Ramos (cell line): ENCODE data around the gene EEFSEC.

Experiments used
- in situ Hi-C: fragments of 300-500 bp; cut with MboI; formaldehyde crosslinking; loops from one replicate; pipeline ENCODE4 v1.14.3; 2022; ENCODE audit warnings: low sequenced_read_pairs; ENCODE audit not compliant: unreplicated experiment

EEFSEC gene

DNA sequence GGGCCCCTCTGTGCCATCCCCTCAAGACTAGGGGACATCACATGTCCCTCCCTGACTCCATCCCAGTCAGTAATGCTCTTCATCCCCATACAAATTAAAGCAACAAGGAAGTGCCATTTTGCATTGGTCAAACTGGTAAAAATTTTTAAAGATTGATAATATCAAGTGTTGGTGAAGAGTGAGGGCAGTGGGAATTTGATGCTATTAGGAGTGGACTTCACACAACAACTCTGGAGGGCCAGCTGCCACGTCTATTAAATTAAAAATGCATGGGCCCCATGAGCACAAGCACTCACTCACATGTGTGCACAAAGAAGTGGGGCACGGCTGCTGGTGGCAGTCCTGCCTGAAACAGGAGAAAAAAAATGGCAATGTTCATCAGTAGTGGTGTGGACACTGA lies 265.6 kb downstream of the EEFSEC start:
- in situ Hi-C loops = no loop called here

GRCh38 chr3:128419311-128419710 lies 266.0 kb downstream of the EEFSEC start:
- in situ Hi-C loops = no loop called here

DNA sequence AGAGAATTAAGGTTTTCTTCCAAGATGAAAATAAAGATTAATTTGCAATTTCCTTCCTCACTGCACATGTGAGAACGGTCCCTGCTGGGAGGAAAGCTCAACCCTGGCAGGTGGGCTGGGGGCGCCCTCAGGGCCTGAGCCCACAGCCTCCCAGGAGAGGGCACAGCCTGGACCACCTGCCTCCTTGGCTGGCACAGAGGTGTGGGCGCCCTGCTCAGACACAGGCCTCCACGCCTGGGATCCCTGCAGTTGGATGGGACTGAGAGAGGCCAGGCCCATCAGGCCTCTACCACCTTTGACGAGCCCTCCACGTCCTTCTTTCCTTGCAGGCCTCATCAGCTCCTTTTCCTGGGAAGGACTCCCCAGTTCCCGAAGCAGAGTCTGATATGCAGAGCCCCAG lies 267.0 kb downstream of the EEFSEC start:
- in situ Hi-C loops = no loop called here

DNA sequence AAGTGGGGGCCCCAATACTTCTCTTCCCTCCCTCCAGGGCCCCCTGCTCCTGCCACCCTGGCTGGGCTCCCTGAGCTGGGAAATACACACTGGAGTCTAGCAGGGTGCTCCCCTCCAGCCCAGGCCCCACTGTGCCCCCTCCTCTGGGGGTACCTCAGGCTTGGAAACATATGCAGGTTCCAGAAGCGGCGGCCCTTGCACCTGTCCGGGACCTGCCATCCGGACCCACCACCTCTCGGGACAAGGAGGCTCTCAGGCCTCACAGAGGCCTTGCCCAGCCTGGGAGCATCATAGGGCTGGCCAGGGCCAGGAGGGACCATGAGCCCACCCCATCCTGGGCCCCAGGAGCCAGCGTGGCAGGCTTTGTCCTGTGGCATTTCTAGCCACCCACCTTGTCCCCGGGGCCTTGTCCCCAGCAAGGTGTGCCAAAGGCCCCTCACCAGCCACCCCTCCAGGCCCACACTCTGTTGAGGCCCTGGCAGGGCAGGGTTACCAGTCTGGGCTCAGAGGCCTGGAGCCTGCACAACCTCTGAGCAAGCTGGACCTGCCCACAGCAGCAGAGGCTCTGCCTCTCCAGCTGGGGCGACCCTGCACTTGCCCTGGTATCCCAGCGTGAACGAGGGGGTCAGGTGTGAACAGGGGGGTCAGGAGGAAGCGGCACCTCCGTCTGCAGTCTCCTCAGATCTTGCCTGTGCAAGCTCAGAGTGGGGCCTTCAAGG lies 267.6 kb downstream of the EEFSEC start:
- in situ Hi-C loops = no loop called here

DNA sequence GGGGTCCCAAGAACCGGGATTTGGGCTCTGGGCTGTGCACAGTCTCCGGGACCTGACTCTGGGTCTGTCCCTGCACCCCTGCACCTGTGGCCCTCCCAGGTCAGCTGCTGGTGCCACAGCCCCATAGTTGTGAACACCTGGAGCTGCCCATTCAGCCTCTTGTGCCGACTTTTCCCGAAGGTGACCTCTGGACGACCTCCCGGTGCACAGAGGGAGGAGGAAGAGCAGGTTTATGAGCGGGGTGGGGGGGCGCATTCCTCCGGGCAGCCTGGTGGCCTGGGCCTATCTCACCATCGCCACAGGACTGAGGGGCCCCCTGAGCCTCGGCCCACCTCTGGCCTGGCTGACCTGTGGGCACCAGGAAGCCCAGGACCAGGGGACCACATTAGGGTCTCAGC lies 268.2 kb downstream of the EEFSEC start:
- in situ Hi-C loops = no loop called here

DNA sequence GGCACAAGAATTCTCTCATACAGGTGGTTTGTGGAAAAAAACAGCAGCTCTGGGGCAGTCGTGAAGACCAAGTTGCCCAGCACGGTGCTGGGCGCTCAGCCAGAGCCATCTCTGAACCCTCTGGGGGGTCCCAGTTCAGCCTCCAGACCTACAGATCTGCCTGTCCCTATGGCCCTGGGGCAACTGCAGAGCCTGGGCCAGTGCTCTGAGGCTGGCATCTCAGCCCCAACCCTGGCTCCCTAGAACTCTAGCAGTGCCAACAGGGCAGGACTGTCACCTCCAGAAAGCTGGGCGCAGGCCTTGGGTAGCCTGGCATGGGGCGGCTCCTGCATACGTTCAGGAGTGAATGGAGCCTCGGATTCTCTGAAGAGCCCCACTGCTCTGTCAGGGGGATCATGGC lies 268.7 kb downstream of the EEFSEC start:
- in situ Hi-C loops = no loop called here

DNA sequence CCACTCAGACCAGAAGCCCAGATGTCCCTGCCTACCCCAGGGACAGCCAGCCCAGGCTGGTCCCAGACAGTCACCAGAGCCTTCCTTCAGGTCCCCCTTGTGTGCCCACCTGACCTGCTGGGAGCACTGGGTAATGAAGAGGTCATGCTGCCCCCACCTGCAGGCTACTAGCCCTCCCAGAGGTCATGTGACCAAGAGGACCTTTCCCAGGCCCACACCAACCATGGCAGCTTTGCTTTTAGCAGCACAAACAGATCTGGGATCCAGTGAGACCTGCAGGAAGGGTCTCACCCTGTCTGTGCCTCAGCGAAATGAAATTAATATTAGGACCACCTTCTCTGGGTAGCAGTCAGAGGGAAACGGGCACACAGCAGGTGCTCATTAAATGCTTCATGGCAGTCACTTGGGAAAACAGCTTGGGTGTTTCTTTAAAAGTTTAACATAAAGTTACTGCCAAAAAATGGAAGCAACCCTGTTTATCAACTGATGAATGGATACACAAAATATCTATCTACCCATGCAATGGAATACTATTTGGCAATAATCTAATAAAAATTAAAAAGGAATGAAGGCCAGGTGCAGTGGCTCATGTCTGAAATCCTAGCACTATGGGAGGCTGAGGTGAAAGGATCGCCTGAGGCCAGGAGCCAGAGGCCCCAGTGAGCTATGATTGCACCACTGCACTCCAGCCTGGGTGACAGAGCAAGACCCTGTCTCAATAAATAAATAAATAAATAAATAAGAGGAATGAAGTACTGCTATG lies 269.7 kb downstream of the EEFSEC start:
- in situ Hi-C loops = no loop called here

DNA sequence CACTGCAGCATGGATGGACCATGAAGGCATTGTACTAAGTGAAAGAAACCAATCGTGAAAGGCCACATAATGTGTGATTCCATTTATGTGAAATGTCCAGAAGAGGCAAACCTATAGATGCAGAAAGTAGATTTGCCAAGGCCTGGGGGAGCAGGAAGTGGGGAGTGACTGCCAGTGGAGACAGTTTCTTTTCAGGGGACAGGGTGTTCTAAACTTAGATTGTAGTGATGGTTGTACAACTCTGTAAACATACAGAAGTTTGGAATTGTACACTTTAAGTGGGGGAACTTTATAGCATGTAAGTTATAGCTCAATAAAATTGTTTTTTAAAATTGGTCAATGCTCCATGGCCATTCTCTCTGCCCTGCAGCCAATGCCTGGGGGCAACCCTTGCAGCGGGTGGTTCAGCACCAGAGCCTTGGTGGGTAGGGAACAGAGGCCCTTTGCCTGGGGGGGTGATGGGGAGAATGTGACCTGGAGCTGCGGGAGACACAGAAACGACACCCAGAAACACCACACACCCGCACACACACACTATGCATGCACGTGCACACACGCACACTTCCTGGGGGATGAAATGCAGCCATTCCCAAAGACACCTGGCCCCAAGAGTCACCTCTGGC lies 270.4 kb downstream of the EEFSEC start:
- in situ Hi-C loops = no loop called here

- in situ Hi-C loops = no loop called here
Measured at GRCh38 chr3:128424508-128425069, 271.3 kb downstream of the EEFSEC start.

- in situ Hi-C loops = no loop called here
Measured at GRCh38 chr3:128425142-128425845, 272.0 kb downstream of the EEFSEC start.

GRCh38 chr3:128425846-128426127 lies 272.5 kb downstream of the EEFSEC start:
- in situ Hi-C loops = no loop called here

DNA sequence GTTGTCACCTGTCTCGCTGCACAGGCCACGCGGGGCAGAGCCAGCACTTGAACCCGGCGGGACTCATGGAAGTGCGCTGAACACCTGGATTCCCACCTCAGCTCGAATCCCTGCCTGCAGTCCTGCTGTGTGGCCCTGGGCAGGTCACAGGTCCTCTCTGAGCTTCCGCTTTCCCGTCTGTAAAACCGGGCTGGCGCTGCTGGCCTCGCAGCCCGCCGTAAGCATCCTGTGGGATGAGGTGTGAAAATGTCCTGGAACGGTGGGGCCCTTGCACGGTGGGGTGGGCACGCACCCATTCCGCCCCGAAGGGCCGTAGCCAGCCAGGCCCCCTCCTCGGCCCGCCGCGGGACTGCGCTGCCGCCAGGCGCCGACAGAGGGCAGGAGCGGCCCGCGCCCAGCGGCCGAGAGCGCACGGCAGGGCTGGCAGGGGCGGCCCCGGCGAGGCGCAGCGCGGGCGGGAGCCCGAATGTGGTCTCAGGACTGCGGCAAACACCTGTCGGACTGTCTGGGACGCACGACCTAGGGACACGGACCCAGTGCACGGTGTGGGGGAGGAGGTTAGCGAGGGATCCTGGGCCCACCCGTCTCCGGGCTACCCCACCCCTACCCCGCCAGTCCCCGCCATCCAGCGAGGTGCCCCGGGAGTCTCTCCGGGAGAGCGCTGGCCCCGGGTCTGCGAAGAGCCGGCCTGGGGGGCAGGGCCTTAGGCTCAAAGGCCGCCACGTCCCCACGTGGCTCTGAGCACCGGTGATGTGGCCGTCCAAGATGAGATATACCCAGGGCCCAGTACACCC lies 273.0 kb downstream of the EEFSEC start:
- in situ Hi-C loops = no loop called here

DNA sequence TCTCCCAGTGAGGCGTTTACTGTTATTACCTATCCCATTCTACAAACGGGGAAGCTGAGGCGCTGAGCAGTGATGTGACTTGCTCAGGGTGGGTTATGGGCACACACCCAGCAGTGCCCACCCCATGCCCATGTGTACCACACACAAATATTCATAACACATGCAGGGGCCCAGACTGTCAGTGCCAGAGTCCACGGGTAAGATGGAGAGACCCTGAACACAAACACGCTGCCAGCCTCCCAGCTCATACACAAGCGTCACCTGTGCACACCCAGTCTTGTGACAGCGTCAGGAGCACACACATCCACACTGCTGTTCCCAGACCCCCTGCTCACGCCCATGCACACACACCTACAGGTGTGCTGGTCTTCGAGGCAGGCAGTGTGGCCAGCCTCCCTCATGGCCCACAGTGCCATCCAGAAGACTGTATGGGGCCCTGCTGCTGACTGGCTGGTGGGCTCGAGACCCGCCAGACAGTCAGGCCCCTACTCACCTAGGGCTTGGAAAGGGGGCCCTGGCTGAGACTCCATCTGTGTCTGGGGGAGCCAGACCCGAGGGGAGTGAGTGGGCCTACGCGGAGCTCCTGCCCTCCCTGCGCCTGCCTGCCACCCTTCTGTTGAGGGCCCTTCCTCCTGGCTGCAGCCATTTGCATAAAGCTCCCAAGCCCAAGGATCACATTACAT lies 274.0 kb downstream of the EEFSEC start:
- in situ Hi-C loops = no loop called here

GRCh38 chr3:128427872-128428822 lies 274.9 kb downstream of the EEFSEC start:
- in situ Hi-C loops = no loop called here

DNA sequence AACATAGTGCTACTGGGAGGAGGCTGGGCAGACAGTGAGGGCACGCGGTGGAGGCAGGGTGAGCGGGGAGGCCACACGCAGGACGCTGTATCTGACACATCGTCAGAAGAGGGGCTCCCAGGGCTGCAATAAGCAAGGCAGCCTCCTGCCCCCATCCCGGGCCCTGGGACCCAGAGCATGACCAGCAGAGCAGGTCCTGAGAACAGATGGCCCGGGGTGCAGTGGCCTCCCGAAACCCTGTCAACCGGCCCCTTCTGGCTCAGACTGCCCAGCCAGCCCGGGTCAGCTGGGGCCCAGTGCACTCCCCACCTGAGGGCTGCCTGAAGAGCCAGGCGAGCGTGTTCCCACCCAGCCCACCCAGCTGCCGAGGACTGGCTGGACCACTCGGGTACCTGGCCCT lies 276.0 kb downstream of the EEFSEC start:
- in situ Hi-C loops = no loop called here

DNA sequence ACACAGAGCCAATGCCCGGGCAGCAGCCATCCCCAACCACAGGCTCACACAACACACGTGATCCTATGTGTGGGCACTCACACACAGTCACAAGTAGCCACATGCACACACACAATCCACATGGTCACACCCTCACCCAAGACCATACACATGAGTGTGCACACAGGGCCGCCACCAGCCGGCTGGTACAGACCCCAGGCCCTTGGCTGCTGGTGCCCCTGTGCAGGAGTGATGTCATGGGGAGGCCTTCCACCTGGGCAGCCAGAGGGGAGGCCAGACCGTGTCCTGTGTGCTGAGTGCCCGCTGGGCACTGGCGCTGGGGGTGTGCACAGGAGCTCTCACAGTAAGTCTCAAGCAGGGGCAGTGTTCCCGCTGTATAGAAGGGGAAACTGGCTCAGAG lies 276.5 kb downstream of the EEFSEC start:
- in situ Hi-C loops = no loop called here

DNA sequence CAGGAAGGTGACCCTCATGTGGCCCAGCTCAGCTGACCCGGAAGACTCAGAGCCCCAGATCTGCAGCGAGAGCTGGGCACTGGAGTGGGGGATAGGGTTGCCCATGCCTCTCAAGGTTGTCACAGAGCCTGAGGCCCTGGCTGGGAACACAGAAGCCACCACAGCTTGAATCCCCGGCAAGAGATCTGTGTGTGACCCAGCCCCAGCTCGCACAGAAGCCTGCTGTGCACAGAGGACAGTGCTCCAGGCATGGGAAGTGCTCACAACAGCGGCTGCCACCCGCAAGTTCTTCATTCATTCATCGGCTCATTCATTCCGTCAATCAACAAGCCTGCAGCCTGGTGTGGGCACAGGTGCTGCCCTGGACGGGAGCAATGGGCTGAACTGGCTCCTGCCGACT lies 277.0 kb downstream of the EEFSEC start:
- in situ Hi-C loops = no loop called here

DNA sequence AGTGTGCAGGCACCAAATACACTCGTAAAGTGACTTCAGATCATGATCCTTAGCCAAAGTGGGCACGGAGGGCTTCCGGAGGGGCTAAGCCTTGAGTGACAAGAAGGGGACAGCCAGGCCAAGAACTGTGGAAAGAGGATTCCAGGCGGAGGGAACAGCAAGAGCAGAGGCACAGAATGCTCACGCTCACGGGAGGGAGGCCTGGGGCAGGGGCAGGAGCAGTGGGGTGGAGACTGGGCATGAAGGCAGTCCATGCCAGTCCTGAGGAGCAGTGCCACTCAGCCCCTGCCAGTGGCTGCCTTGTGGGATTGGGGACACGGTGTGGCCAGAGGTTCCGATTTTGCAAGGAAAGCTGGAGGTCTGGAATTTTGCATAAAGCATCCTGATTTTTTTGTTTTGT lies 277.4 kb downstream of the EEFSEC start:
- in situ Hi-C loops = no loop called here
